NB4 (cell line): ENCODE measurements around the gene FOXS1.

Experiments used
- DNase-seq: peaks from one replicate; pipeline ENCODE4 v3.0.0; 2010; ENCODE audit warnings: low read depth
- H3K4me3 ChIP-seq: one replicate; pipeline ENCODE4 v1.5.1; 2011; ENCODE audit warnings: mild to moderate bottlenecking, low read depth, low read length, moderate library complexity
- MYC ChIP-seq: IDR thresholded peaks from 2 replicates; pipeline ENCODE4 v1.6.1; 2011; ENCODE audit warnings: low read depth, low read length
- POLR2A ChIP-seq: IDR thresholded peaks from 2 replicates; pipeline ENCODE4 v1.6.1; 2011; ENCODE audit warnings: mild to moderate bottlenecking; ENCODE audit not compliant: insufficient read length; ENCODE audit errors: extremely low read depth
- TF ChIP-seq, protein P1 (sequence below): IDR thresholded peaks from 2 replicates; pipeline ENCODE4 v1.6.1; 2011; ENCODE audit warnings: low read depth, low read length
- TF ChIP-seq, protein P2 (sequence below): IDR thresholded peaks from one replicate; pipeline ENCODE4 v1.5.1; 2012; ENCODE audit warnings: low read depth, low read length

Gene FOXS1

DNA sequence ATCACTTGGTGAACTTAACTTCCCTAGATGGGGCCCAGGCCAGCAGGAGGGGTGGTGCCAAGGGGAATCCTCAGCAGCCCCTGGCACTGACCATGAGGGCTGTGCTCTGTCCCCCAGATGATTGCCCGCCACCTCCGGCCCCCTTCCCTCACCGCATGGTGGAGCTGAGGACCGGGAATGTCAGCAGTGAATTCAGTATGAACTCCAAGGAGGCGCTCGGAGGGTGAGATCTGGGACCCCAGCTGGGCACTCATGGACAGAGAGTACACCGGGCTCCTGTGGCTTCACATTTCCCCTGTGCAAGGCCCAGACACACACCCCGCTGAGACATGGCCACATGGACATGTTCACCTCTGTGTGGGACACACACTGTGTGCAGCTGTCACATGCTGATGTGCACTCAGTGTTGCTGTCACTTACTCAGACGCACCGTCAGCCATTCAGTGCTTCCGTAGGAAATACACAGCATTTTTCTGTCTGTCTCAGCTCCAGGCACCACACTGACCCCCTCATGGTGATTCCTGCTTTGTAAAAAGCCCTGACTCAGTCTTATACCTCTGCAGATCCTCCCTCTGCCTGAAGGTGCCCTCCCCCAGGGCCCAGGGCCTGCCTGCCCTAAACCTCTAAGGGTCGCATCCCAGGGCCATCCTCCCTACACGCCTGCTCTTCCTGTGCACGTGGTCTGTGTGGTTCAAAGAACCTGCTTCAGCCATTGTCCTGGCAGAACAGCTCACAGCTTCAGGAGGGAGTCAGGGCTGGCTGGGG is 21.9 kb downstream of the FOXS1 start:
- H3K4me3 ChIP-seq: no peak overlapping the region
- TF ChIP-seq, protein P1, sequence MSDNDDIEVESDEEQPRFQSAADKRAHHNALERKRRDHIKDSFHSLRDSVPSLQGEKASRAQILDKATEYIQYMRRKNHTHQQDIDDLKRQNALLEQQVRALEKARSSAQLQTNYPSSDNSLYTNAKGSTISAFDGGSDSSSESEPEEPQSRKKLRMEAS: peak; percentile 51; the same call in 1 of the 2 replicates
- TF ChIP-seq POLR2A (no peak), MYC (no peak)
- peak; percentile 37 for DNase-seq

DNA sequence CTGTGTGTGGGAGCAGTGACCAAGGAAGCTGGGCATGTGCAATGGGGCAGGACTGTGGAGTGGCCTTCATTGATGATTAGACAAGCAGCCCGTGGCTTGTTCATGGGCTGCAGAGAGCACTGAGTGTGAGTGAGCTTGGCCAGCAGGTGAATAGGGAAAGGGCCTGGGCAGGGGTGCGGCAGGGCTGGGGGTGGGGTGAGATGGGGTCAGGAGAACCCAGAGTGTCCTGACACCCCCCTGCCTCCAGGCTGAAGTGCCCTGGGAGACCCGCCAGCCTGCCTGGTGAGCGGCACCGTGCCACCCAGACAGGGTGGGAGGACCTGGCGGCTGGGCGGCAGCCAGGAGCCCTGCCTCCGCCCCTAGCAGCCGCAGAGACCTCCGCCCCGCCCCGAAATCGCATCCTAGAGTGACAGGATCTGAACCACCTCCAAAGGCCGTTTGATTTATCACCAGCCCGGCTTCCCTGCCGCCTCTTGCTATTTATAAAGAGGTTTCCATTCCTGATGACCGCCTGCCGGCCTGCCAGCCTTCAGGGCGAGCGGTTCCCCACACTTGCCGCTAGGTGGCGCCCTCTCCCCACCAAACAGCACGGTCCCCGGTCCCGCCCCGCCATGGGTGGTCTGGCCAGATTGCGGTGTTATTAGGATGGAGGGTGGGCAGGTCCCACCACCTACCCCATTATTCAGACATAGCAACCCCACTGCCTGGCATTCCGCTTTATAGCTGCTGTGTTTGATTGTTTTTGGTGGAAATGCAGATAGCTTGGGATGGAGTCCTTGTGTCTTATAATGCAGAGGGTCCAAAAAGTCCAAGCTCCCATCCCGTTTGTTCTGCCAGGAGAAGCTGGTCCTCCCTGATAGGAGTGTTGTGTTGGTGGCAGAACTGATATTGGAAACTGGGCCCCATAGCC is 22.7 kb downstream of the FOXS1 start:
- DNase-seq: peak; percentile 76
- TF ChIP-seq, protein P1: 0 out of 2 replicates have a peak, but pooled peaks have one; percentile 38
- TF ChIP-seq POLR2A (no peak), MYC (no peak)
- TF ChIP-seq, protein P2, sequence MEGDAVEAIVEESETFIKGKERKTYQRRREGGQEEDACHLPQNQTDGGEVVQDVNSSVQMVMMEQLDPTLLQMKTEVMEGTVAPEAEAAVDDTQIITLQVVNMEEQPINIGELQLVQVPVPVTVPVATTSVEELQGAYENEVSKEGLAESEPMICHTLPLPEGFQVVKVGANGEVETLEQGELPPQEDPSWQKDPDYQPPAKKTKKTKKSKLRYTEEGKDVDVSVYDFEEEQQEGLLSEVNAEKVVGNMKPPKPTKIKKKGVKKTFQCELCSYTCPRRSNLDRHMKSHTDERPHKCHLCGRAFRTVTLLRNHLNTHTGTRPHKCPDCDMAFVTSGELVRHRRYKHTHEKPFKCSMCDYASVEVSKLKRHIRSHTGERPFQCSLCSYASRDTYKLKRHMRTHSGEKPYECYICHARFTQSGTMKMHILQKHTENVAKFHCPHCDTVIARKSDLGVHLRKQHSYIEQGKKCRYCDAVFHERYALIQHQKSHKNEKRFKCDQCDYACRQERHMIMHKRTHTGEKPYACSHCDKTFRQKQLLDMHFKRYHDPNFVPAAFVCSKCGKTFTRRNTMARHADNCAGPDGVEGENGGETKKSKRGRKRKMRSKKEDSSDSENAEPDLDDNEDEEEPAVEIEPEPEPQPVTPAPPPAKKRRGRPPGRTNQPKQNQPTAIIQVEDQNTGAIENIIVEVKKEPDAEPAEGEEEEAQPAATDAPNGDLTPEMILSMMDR: peak; percentile 88
- H3K4me3 ChIP-seq: no peak overlapping the region

DNA sequence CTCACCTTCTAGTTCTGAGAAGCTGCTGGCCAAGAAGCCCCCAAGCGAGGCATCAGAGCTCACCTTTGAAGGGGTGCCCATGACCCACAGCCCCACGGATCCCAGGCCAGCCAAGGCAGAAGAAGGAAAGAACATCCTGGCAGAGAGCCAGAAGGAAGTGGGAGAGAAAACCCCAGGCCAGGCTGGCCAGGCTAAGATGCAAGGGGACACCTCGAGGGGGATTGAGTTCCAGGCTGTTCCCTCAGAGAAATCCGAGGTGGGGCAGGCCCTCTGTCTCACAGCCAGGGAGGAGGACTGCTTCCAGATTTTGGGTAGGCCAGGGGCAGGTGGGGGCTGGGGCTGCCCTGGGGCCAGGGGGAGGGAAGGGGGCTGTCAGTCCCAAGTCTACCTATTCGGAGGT is 24.0 kb downstream of the FOXS1 start:
- H3K4me3 ChIP-seq: no peak overlapping the region
- no peak for DNase-seq
- TF ChIP-seq POLR2A (no peak), MYC (no peak)
- TF ChIP-seq, protein P2: no peak
- TF ChIP-seq, protein P1: no peak

DNA sequence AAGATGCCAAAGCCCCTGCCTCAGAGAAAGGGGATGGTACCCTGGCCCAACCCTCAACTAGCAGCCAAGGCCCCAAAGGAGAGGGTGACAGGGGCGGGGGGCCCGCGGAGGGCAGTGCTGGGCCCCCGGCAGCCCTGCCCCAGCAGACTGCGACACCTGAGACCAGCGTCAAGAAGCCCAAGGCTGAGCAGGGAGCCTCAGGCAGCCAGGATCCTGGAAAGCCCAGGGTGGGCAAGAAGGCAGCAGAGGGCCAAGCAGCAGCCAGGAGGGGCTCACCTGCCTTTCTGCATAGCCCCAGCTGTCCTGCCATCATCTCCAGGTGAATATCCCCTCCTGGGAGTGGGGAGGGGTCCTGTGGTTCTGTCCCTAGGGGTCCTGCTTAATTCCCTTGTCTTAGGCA is 25.2 kb downstream of the FOXS1 start:
- H3K4me3 ChIP-seq: no peak overlapping the region
- no peak for DNase-seq
- TF ChIP-seq, protein P1: no peak
- TF ChIP-seq POLR2A: no peak
- TF ChIP-seq MYC: no peak
- TF ChIP-seq, protein P2: no peak

DNA sequence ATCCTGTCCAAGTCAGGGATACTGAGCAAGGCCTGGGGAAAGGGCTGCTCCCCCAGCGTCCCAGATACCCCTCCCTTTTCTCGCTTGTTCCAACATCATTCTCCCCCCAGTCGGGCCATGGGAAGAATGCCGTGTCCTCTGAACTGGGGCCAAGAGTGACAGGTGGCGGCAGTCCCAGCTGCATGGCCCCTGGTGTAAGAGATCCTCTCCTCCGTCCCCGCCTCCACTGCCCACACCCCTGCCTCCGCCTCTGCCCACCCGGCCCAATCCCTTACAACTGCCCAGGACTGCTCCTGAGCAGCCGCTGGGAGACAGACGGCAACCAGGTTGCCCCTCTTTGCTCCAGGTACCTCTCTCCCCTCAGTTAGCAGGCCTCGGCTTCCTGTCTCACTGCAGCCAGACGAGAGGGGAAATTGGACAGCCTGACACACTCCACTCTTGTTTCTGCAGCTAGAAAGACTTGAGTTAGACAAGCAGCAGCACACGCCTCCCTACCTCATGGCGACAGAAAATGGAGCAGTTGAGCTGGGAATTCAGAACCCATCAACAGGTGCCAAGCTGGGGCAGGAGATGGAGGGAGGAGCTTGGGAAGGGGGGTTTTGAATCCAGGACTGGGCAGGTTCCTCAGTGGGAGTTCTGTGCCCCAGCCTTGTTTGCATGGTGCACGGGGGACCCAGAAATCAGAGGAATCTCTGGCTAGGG is 26.2 kb downstream of the FOXS1 start, which contains the start of gene MYLK2:
Gene MYLK2 (plus strand): TSS at position 274 of the 702 bp plus-strand sequence. CDS start 225 bp downstream, at position 499.
- TF ChIP-seq MYC (no peak), POLR2A (no peak)
- TF ChIP-seq, protein P2: no peak
- TF ChIP-seq, protein P1: no peak
- DNase-seq: no peak
- no peak within 1 kb of the TSS for H3K4me3 ChIP-seq
